Measurements from ENCODE around the gene C1orf35. TPM values are rescaled to one million over a fixed set of nuclear protein-coding genes. Genes with fewer than 3 reads are reported as not detected.

Gene C1orf35
- total RNA-seq, 1 experiment from 2014 or later = 29.7 TPM

DNA sequence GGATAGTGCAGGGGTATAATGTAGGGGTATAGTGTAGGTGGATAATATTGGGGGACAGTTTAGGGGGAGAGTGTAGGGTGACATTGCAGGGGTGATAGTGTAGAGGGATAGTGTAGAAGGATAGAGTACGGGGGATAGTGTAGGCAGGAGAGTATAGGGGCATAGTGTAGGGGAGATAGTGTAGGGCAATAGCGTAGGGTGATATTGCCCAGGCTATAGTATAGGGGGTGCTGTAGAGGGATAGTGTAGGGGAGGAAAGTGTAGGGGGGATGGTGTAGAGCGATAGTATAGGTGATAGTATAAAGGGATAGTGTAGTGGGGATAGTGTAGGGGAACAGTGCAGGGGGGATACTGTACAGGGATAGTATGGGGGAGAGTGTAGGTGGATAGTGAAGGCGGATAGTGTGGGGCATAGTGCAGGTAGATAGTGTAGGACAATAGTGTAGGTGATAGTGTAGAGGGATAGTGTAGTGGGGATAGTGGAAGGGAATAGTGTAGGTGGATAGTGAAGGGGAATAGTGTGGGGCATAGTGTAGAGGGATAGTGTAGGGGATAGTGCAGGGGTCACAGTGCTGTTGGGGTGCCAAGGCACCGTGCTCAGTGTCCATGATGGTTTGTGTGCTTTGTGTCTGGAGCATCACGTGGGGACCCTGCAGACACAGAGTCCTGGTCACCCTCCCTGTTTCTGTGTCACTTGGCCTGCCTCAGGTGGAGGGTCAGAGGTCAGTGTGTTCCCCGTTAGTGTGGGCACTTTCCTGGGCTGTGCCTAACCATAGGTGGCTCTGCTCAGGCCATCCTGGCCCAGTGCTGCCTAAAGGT lies 31.1 kb downstream of the C1orf35 start:
- in situ Hi-C loops (cut with HindIII; ENCODE audit: low sequenced_read_pairs) = no loop called here
- DNase-seq (ENCODE audit: low spot score) = no peak

DNA sequence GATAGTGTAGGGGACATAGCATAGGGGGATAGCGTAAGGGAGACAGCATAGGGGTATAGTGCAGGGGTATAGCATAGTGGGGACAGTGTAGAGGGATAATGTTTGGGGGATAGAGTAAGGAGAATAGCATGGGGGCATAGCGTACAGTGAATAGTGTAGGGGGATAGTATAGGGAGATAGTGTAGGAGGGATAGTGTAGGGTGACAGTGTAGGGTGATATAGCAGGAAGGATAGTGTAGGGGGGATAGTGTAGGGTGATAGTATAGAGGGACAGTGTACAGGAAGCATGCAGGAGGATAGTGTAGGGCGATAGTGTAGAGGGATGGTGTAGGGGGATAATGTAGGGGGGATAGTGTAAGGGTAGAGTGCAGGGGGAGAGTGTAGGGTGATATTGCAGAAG lies 32.3 kb downstream of the C1orf35 start:
- in situ Hi-C loops (cut with HindIII; ENCODE audit: low sequenced_read_pairs) = no loop called here
- no peak for DNase-seq (ENCODE audit: low spot score)

DNA sequence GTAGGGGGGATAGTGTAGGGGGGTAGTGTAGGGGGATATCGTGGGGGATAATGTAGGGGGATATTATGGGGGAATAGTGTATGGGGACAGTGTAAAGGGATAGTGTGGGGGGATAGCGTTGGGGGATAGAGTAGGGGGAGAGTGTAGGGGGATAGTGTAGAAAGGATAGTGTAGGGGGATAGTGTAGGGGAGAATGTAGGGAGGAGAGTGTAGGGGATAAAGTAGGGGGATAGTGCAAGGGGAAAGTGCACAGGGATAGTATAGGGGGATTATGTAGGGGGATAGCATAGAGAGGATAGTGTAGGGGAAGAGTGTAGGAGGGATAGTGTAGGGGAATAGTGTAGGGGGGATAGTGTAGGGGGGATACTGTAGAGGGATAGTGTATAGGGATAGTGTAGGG lies 33.0 kb downstream of the C1orf35 start:
- in situ Hi-C loops (cut with HindIII; ENCODE audit: low sequenced_read_pairs) = no loop called here
- DNase-seq (ENCODE audit: low spot score) = no peak

DNA sequence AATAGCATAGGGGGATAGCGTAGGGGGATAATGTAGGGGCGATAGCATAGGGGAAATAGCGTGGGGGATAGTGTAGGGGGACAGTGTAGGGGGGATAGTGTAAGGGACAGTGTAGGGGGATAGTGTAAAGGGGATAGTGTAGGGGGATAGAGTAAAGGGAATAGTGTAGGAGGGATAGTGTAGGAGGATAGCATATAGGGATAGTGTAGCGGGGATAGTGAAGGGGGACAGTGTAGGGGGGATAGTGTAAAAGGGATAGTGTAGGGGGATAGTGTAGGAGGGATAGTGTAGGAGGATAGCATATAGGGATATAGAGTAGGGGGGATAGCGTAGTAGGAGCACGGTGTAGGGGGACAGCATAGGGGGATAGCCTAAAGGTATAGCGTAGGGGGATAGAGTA lies 34.8 kb downstream of the C1orf35 start:
- in situ Hi-C loops (cut with HindIII; ENCODE audit: low sequenced_read_pairs) = no loop called here
- DNase-seq (ENCODE audit: low spot score) = no peak

- in situ Hi-C loops (cut with HindIII; ENCODE audit: low sequenced_read_pairs) = no loop called here
- no peak for DNase-seq (ENCODE audit: low spot score)
These were observed 36.1 kb downstream of the C1orf35 start for GRCh38 chr1:228066891-228067654.

- in situ Hi-C loops (cut with HindIII; ENCODE audit: low sequenced_read_pairs) = no loop called here
- no peak for DNase-seq (ENCODE audit: low spot score)
These were observed 36.7 kb downstream of the C1orf35 start for GRCh38 chr1:228066416-228066815.

- in situ Hi-C loops (cut with HindIII; ENCODE audit: low sequenced_read_pairs) = no loop called here
- no peak for DNase-seq (ENCODE audit: low spot score)
These were observed 37.4 kb downstream of the C1orf35 start for GRCh38 chr1:228065543-228066347.

- in situ Hi-C loops (cut with HindIII; ENCODE audit: low sequenced_read_pairs) = no loop called here
- DNase-seq (ENCODE audit: low spot score) = no peak
These were observed 38.2 kb downstream of the C1orf35 start for GRCh38 chr1:228064741-228065542.

DNA sequence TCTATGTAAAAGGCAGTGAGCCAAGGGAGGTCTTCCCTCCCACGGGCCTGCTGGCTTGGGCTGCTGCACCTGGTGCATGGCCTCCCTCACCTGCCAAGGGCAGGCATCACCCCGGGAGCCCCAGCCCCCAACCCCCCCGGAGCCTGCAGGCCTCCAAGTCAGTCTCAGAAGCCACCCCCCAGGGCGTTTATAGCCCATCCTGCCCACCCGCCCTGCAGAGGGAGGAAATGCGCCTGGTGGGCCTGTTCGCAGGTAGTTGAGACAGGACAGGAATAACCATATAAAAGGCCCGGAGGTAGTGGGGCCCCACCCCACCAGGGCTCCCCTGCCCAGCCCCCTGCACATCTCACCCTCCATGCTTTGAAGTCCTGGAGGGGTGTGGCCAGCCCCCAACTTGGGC lies 38.8 kb downstream of the C1orf35 start:
- no peak for DNase-seq (ENCODE audit: low spot score)
- in situ Hi-C loops (cut with HindIII; ENCODE audit: low sequenced_read_pairs) = no loop called here

- DNase-seq (ENCODE audit: low spot score) = no peak
- in situ Hi-C loops (cut with HindIII; ENCODE audit: low sequenced_read_pairs) = no loop called here
These were observed 39.6 kb downstream of the C1orf35 start for GRCh38 chr1:228063251-228064191.

DNA sequence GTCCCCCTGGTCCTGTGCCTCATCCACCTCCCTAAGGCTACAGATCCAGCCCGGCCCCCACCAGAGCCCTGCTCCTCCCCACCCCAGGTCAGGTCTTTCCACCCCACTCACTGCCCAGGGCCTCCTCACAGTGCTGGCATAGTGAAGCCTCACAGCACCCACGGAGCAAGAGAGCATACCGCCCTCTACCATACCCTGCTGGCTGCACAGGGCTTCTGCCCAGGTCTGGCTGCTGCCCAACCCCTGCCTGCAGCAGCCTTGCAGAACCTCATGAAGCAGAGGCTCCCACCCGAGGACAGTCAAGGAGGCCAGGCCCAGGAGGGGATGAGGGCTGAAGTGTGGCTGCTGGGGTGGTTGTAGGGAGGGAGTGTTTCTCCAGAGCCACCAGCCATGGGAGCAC lies 40.3 kb downstream of the C1orf35 start:
- no peak for DNase-seq (ENCODE audit: low spot score)
- in situ Hi-C loops (cut with HindIII; ENCODE audit: low sequenced_read_pairs) = no loop called here

DNA sequence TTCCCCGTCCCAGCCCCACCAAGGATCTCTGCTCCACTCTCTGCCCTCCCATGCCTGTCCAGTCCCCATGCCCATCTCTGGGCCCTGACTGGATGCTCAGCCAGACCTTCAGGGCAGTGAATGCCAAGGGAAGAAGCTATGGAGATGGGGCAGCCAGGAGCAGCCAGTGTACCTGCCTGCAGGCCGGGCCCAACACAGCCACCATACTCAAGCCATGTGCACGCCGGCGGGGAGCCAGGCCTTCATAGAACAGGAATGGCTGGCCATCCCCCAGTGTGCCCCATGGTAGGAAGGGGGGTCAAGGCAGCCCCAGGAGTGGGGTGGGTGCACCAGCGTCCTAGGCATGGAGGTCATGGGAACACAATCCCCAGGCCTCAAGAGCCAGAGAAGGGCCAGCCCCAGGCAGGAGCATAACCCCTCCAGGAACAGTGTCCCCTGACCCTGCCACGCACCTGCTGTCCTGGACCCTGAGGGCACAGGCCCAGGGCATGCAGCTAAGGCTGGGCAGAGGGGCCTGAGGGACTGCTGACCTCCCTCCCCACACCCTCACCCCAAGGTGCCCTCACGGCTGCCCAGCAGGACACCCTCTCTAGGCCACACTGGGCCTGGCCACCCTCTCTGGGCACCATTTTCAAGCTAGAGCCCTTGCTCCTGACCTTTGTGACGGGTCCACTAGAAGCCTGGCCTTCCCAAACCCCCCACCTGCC lies 40.9 kb downstream of the C1orf35 start:
- in situ Hi-C loops (cut with HindIII; ENCODE audit: low sequenced_read_pairs) = no loop called here
- no peak for DNase-seq (ENCODE audit: low spot score)

- DNase-seq (ENCODE audit: low spot score) = no peak
- in situ Hi-C loops (cut with HindIII; ENCODE audit: low sequenced_read_pairs) = no loop called here
These were observed 41.6 kb downstream of the C1orf35 start for GRCh38 chr1:228061411-228062084.

GRCh38 chr1:228060458-228061190 lies 42.5 kb downstream of the C1orf35 start:
- DNase-seq (ENCODE audit: low spot score) = no peak
- in situ Hi-C loops (cut with HindIII; ENCODE audit: low sequenced_read_pairs) = no loop called here

- DNase-seq (ENCODE audit: low spot score) = no peak
- in situ Hi-C loops (cut with HindIII; ENCODE audit: low sequenced_read_pairs) = no loop called here
These were observed 43.3 kb downstream of the C1orf35 start for GRCh38 chr1:228059634-228060457.
